Activated T-cell treated with anti-CD3 and anti-CD28 coated beads, Interleukin-2, amount 50 U/mL, for 24 hours (primary cell): Measurements from ENCODE around the gene SS18L1.

ENCODE experiments used
- DNase-seq: peaks from one replicate; pipeline ENCODE4 v3.0.0-alpha.2; 2020
- H3K27ac Mint-ChIP-seq: 2 replicates; pipeline ENCODE4 v1.8.0; 2020; ENCODE audit warnings: mild to moderate bottlenecking, mixed read lengths
- H3K27me3 Mint-ChIP-seq: 2 replicates; pipeline ENCODE4 v1.8.0; 2020; ENCODE audit warnings: mixed read lengths
- H3K36me3 Mint-ChIP-seq: 2 replicates; pipeline ENCODE4 v1.8.0; 2020; ENCODE audit warnings: low read depth, mixed read lengths
- H3K4me1 Mint-ChIP-seq: 2 replicates; pipeline ENCODE4 v1.8.0; 2020; ENCODE audit warnings: low read depth, mixed read lengths
- H3K4me3 Mint-ChIP-seq: 2 replicates; pipeline ENCODE4 v1.8.0; 2020; ENCODE audit warnings: mild to moderate bottlenecking, moderate library complexity, mixed read lengths
- H3K9me3 Mint-ChIP-seq: 2 replicates; pipeline ENCODE4 v1.8.0; 2020; ENCODE audit warnings: mixed read lengths

Gene SS18L1

GRCh38 chr20:62175711-62176110 is 32.1 kb downstream of the SS18L1 start:
- no peak overlapping the region for H3K4me3 Mint-ChIP-seq
- no peak for DNase-seq
- H3K4me1 Mint-ChIP-seq = no peaks in the 10 kb centered on the region
- H3K27ac Mint-ChIP-seq = no peak overlapping the region
- H3K27me3 Mint-ChIP-seq = no peaks in the 10 kb centered on the region
- H3K36me3 Mint-ChIP-seq = peaks cover 71% of the 10 kb centered on the region
- H3K9me3 Mint-ChIP-seq = no peaks in the 10 kb centered on the region

- H3K27me3 Mint-ChIP-seq = no peaks in the 10 kb centered on the region
- no peak for DNase-seq
- H3K27ac Mint-ChIP-seq = no peak overlapping the region
- peaks cover 7% of the 10 kb centered on the region for H3K4me1 Mint-ChIP-seq
- H3K4me3 Mint-ChIP-seq = no peak overlapping the region
- peaks cover 75% of the 10 kb centered on the region for H3K36me3 Mint-ChIP-seq
- no peaks in the 10 kb centered on the region for H3K9me3 Mint-ChIP-seq
Observed at GRCh38 chr20:62176866-62177265, 33.3 kb downstream of the SS18L1 start.

DNA sequence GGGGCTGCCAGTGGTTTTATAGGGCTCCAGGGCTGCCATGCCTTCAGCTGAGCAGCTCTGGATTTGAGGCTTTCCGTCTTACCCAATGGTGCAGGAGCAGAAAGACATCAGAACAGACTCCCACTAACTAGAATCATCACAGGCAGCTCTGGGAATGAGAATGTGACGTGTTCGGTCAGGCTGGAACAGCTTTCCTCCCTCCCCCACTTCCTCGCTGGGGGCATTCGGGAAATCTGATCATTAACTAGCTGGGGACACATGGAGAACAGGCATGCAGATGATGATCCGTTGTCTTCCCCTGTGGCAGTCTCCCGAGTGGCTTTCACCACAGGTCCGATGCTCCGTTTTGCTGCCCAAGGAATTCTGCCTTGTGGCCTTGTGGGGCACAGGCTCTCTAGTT is 33.7 kb downstream of the SS18L1 start:
- DNase-seq = no peak
- Mint-ChIP-seq H3K36me3 (peaks cover 77% of the 10 kb centered on the region), H3K4me1 (peaks cover 10% of the 10 kb centered on the region), H3K4me3 (no peak overlapping the region), H3K9me3 (no peaks in the 10 kb centered on the region), H3K27me3 (no peaks in the 10 kb centered on the region), H3K27ac (no peak overlapping the region)

GRCh38 chr20:62178316-62179161 is 35.0 kb downstream of the SS18L1 start:
- no peaks in the 10 kb centered on the region for H3K27me3 Mint-ChIP-seq
- H3K27ac Mint-ChIP-seq = no peak overlapping the region
- H3K4me3 Mint-ChIP-seq = no peak overlapping the region
- DNase-seq = no peak
- peaks cover 13% of the 10 kb centered on the region for H3K4me1 Mint-ChIP-seq
- H3K9me3 Mint-ChIP-seq = no peaks in the 10 kb centered on the region
- H3K36me3 Mint-ChIP-seq = peaks cover 75% of the 10 kb centered on the region

GRCh38 chr20:62179162-62179504 is 35.6 kb downstream of the SS18L1 start:
- H3K9me3 Mint-ChIP-seq = no peaks in the 10 kb centered on the region
- H3K27me3 Mint-ChIP-seq = no peaks in the 10 kb centered on the region
- no peak for DNase-seq
- peaks cover 75% of the 10 kb centered on the region for H3K36me3 Mint-ChIP-seq
- no peak overlapping the region for H3K27ac Mint-ChIP-seq
- peaks cover 17% of the 10 kb centered on the region for H3K4me1 Mint-ChIP-seq
- no peak overlapping the region for H3K4me3 Mint-ChIP-seq

DNA sequence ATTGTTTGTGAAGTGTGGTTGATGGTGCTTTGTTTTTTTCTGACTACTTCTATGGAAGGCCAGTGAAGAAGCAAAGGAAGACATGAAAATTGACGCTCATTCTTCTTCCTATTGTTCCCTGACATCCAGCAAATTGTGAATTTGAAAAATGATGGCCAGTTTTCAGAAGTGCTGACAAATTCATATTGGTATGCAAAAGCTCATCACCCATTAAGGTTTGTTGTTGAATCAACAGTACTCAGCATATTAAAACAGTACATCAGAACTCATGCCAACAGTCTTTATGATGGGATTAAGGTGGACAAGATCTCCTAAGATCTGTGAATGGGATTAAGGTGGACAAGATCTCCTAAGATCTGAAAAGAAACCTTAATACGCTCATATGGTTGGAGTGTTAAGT is 38.2 kb downstream of the SS18L1 start:
- Mint-ChIP-seq H3K27ac (peak overlapping the region; percentile 97), H3K4me3 (peak overlapping the region; percentile 90), H3K9me3 (no peaks in the 10 kb centered on the region), H3K27me3 (no peaks in the 10 kb centered on the region), H3K36me3 (peaks cover 71% of the 10 kb centered on the region), H3K4me1 (peaks cover 37% of the 10 kb centered on the region)
- no peak for DNase-seq

- H3K27ac Mint-ChIP-seq = peak within 1 kb of the TSS; percentile 97
- DNase-seq = peak; percentile 93
- peaks cover 45% of the 10 kb centered on the region for H3K4me1 Mint-ChIP-seq
- no peaks in the 10 kb centered on the region for H3K9me3 Mint-ChIP-seq
- H3K36me3 Mint-ChIP-seq = peaks cover 66% of the 10 kb centered on the region
- no peaks in the 10 kb centered on the region for H3K27me3 Mint-ChIP-seq
- H3K4me3 Mint-ChIP-seq = peak within 1 kb of the TSS; percentile 90
Observed at GRCh38 chr20:62182469-62183425, 39.2 kb downstream of the SS18L1 start, which contains the start of gene MTG2. MTG2 (plus strand) TSS chr20:62183028; CDS start chr20:62193421, 10,393 bp downstream.

DNA sequence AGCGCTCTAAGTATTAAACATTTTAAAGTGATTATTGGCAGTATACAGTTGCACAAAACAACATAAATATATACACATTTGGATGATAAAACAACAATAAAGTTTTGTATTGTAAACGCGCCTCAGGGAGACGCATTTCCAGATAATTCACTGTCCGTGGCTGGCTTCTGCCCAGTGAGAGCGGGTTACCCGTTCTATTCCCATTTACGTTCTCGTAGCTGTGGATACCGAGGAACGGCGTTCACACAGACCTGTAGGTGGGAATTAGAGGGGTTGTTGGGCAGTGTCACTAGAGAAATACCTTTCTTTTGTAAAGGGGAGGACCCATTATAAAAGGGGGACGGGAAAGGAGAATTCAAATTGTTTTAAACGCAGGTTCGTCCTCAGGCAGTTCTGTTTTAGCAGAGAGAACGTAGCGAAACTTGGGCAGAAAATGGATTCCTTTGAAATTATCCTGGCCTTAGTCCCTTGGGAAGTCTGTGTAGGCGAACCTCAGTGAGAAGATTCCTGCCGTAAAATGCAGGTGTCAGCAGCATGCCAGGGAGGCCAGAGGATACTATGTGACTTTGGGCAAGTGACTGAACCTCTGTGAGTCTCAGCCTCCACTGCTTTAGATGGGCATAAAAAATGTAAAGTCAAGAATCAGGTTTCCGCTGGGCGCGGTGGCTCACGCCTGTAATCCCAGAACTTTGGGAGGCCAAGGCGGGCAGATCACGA is 40.0 kb downstream of the SS18L1 start:
- Mint-ChIP-seq H3K27me3 (no peaks in the 10 kb centered on the region), H3K27ac (peak overlapping the region; percentile 90), H3K36me3 (peaks cover 62% of the 10 kb centered on the region), H3K9me3 (no peaks in the 10 kb centered on the region), H3K4me1 (peaks cover 47% of the 10 kb centered on the region), H3K4me3 (peak overlapping the region; percentile 90)
- no peak for DNase-seq

- H3K4me3 Mint-ChIP-seq = no peak overlapping the region
- H3K36me3 Mint-ChIP-seq = peaks cover 68% of the 10 kb centered on the region
- H3K27ac Mint-ChIP-seq = no peak overlapping the region
- H3K27me3 Mint-ChIP-seq = no peaks in the 10 kb centered on the region
- peaks cover 48% of the 10 kb centered on the region for H3K4me1 Mint-ChIP-seq
- DNase-seq = no peak
- H3K9me3 Mint-ChIP-seq = no peaks in the 10 kb centered on the region
Observed at GRCh38 chr20:62186096-62186426, 42.5 kb downstream of the SS18L1 start.

DNA sequence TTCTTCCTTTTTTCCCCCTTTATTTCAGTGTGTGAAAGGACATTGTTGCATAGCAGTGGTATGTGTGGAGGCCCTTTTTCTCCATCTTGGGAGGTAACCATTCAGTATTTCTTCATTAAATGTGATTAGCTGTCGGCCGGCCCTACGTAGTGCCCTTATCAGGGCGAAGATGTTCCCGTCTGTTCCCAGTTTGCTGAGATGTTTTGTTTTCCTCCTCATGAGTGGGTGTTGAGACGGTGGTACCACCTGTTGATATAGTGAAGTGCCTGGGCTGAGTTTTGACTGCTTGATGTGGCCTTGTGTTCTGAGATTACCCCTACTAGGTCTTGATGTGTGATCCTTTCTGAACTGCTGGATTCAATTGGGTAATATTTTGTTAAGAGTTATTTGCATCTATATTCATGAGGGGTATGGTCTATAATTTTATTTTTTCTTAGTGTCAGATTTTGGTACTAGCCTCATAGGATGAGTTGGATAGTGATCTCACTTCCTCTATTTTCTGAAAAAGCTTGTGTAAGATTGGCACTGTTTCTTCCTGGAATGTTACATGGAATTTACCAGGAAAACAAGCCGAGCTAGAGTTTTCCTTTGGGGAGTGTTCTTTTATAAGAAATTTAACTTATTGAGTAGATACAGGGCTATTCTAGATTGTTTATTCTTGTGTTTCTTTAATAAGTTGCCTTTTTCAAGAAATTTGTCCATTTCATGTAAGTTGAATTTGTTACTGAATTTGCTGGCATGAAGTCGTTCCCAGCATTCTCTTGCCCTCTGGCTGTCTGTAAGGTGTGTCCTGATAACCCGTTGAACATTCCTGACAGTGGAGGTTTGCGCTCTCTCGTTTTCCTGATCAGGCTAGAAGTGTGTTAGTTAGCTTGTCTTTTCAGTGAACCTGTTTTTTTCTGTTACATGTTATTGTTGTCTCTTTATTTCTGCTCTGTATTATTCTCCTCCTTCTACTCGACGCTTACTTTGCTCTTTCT is 43.6 kb downstream of the SS18L1 start:
- no peaks in the 10 kb centered on the region for H3K27me3 Mint-ChIP-seq
- DNase-seq = no peak
- peaks cover 70% of the 10 kb centered on the region for H3K36me3 Mint-ChIP-seq
- peak overlapping the region; percentile 30 for H3K27ac Mint-ChIP-seq
- H3K4me3 Mint-ChIP-seq = no peak overlapping the region
- peaks cover 39% of the 10 kb centered on the region for H3K4me1 Mint-ChIP-seq
- no peaks in the 10 kb centered on the region for H3K9me3 Mint-ChIP-seq

GRCh38 chr20:62190639-62191411 is 47.3 kb downstream of the SS18L1 start:
- no peak for DNase-seq
- Mint-ChIP-seq H3K4me3 (no peak overlapping the region), H3K9me3 (no peaks in the 10 kb centered on the region), H3K27me3 (no peaks in the 10 kb centered on the region), H3K27ac (peak overlapping the region; percentile 29), H3K36me3 (peaks cover 70% of the 10 kb centered on the region), H3K4me1 (peaks cover 21% of the 10 kb centered on the region)

DNA sequence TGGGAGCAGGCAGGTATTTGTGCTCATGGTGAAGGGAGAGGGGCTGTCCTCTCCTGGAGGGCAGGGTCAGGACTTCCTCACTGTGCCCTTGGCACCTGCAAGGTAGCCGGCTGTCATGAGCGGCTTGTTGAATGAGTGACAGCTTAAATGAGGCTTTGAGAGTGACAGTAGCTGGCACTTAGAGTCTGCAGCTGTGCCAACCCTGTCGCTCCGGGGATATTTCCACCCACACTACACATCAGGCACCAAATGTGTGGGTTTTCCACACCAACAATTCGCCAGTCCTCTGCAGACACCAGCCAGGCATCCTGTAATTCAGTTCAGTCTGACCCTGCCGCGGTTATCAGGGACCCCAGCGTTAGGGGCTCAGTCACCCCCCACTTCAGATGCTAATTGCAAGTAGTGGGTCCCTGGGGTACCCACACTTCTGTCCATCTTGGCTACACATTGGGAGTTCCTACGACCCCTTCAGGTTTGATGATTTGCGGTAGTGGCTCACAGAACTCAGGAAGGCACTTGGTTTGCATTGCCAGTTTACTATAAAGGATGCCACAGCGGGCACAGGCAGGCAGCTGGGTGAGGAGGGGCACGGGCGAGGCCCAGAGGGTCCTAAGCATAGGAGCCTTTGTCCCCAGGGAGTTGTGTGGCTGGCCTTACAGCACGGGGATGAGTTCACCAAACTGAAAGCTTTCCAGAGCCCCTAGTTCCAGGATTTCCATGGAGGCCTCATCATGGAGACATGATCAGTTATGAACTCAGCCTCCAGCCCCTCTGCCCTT is 48.4 kb downstream of the SS18L1 start:
- Mint-ChIP-seq H3K9me3 (no peaks in the 10 kb centered on the region), H3K27me3 (no peaks in the 10 kb centered on the region), H3K27ac (no peak overlapping the region), H3K36me3 (peaks cover 68% of the 10 kb centered on the region), H3K4me1 (peaks cover 14% of the 10 kb centered on the region), H3K4me3 (no peak overlapping the region)
- DNase-seq = no peak
